GM12864 (cell line): ENCODE results near the gene PI4KA.

ENCODE experiments used
- DNase-seq: peaks from one replicate; pipeline ENCODE4 v3.0.0-alpha.2; 2011; ENCODE audit warnings: low read depth
- H3K4me3 ChIP-seq: 2 replicates; pipeline ENCODE4 v1.5.1; 2011; ENCODE audit warnings: mild to moderate bottlenecking, low read depth, low read length, control low read depth
- TF ChIP-seq, protein P1 (sequence below): IDR thresholded peaks from 2 replicates; pipeline ENCODE4 v1.5.1; 2011; ENCODE audit warnings: low read depth, mild to moderate bottlenecking, moderate library complexity, low read length, control low read depth, inconsistent platforms; ENCODE audit errors: missing control alignments

The PI4KA gene

DNA sequence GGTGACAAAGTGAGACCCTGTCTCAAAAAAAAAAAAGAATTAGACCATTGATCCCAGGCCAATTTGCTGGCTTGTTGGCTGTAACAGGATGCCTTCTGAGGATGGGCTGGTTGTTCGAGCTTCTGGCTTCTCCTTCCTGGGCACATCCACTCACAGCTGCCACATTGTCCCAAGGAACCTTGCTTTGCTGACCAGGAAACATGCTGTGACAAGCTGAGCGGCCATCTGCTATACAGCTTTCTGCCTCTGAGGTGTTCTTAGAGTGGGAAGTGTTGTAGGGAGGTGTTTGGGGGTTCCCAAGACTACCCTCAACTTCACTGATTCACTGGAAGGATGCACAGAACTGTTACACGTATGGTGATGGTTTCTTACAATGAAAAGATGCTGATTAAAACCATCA lies 6.7 kb upstream of the PI4KA start:
- no peak overlapping the region for H3K4me3 ChIP-seq
- TF ChIP-seq, protein P1, sequence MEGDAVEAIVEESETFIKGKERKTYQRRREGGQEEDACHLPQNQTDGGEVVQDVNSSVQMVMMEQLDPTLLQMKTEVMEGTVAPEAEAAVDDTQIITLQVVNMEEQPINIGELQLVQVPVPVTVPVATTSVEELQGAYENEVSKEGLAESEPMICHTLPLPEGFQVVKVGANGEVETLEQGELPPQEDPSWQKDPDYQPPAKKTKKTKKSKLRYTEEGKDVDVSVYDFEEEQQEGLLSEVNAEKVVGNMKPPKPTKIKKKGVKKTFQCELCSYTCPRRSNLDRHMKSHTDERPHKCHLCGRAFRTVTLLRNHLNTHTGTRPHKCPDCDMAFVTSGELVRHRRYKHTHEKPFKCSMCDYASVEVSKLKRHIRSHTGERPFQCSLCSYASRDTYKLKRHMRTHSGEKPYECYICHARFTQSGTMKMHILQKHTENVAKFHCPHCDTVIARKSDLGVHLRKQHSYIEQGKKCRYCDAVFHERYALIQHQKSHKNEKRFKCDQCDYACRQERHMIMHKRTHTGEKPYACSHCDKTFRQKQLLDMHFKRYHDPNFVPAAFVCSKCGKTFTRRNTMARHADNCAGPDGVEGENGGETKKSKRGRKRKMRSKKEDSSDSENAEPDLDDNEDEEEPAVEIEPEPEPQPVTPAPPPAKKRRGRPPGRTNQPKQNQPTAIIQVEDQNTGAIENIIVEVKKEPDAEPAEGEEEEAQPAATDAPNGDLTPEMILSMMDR: no peak
- DNase-seq: no peak

GRCh38 chr22:20864186-20864908 lies 5.7 kb upstream of the PI4KA start:
- no peak for DNase-seq
- H3K4me3 ChIP-seq: no peak overlapping the region
- TF ChIP-seq, protein P1: no peak

- H3K4me3 ChIP-seq: no peak overlapping the region
- no peak for DNase-seq
Measured at GRCh38 chr22:20863366-20863765, 4.8 kb upstream of the PI4KA start.

DNA sequence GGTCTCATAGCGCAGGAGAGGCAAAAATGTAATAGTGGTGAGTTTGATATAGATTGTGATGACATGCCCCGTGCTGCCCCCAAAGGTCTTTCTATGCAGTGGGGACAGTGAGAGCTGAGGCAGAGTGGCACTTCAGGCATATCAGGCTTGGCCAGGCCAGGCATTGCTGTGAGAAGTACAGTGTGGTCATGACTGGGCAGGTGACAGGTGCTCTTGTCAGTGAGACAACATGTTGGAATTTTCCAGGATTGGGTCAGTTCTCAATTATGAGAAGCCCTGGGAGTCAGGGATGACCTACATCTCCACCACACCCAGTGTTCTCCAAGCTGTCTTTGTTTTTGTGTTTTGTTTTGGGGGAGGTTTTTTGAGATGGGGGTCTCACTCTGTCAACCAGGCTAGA lies 3.9 kb upstream of the PI4KA start:
- H3K4me3 ChIP-seq: no peak overlapping the region
- TF ChIP-seq, protein P1: no peak
- DNase-seq: no peak

More at GRCh38 chr22:20863366-20863765, 4.8 kb upstream of the PI4KA start:
- TF ChIP-seq, protein P1: no peak

DNA sequence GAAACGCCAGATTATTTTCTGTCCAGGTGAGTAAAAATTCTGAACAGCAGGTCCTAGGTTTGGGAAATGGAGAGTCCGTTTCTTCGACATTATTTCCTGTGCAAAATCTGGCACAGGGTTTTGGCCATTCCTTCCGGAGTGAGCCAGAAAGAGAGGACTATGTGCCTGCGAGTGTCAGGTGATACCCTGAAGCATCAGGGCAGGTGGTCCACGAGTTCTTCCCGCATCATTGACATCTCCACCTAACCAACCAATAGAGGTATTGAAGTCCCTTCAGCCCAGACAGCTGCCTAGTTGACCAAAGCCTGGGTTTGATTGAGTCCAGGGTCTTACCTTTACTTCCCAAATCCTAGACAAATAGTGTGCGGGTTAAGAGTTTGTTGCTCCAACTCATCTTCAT lies 1.0 kb upstream of the PI4KA start:
- TF ChIP-seq, protein P1: no peak
- H3K4me3 ChIP-seq: peak overlapping the region; percentile 71
- DNase-seq: no peak

DNA sequence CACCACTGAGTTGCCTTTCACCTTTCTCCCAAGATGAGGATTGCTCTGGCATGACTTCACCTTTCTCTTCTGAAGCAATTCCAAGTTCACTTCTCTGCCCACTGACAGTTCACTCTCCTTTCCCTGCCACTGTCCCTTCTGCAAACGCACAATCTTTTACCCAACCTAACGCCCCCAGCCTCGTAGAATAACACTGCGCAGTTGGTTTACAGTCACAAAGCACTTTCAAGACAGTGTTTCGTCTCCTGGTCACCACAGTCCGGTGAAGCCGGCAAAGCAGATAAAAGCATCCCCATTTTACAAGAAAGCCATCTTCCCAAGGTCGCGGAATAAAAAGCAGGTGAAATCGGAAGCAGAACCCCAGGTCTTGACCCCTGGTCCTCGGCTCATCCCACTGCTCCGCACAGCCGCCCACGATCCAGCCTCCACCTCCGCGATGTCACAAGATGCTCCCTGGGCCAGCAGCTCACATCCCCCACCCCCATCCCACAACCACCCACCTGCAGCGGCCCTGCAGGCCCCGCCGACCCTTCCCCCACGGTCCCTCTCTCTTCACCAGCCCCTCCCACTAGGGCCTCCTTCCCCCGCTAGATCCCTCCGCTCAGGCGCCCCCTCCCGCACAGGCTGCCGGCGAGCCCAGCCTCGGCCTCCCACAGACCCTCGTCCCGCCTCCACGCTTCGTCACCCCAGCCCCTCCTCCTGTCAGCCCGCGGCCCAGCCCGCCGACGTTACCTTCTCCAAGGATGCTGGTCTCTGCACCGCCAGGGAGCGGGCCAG lies 585 bp downstream of the PI4KA start:
- H3K4me3 ChIP-seq: peak overlapping the region; percentile 71
- DNase-seq: peak; percentile 49
- TF ChIP-seq, protein P1: peak; percentile 4
